ENCODE measurements around the gene TSHZ2.
"Not testable (repeated sequence)": the region's sequence is repeated elsewhere in the genome, so short reads cannot be mapped to it uniquely, and the experiment has no call there.

The TSHZ2 gene

GRCh38 chr20:53497246-53497645 is 525.1 kb downstream of the TSHZ2 start:
- ChIA-PET POLR2A (no interaction called here), CTCF (no interaction called here)
- TF ChIP-seq CTCF (IDR thresholded peaks at IDR 0.05; ENCODE audit: control extremely low read depth, extremely low read depth, low read depth, missing control alignments) = no peak
- DNase-seq (ENCODE audit: extremely low spot score) = no peak

- ChIA-PET CTCF (no interaction called here), POLR2A (no interaction called here)
- TF ChIP-seq CTCF (IDR thresholded peaks at IDR 0.05; ENCODE audit: control extremely low read depth, extremely low read depth, low read depth, missing control alignments) = no peak
- DNase-seq (ENCODE audit: extremely low spot score) = no peak
Measured at GRCh38 chr20:53498341-53498740, 526.2 kb downstream of the TSHZ2 start.

- TF ChIP-seq CTCF (IDR thresholded peaks at IDR 0.05; ENCODE audit: control extremely low read depth, extremely low read depth, low read depth, missing control alignments) = no peak
- CTCF ChIA-PET = no interaction called here
- POLR2A ChIA-PET = no interaction called here
- DNase-seq (ENCODE audit: extremely low spot score) = no peak
Measured at GRCh38 chr20:53500651-53501050, 528.5 kb downstream of the TSHZ2 start.

- ChIA-PET CTCF (interaction anchor here (1.1 kb wide), 1 partner anchor 11 kb away, joined by 3 read pairs; no protein-coding TSS in a partner anchor), POLR2A (no interaction called here)
- DNase-seq (ENCODE audit: extremely low spot score) = no peak
- no peak for TF ChIP-seq CTCF (IDR thresholded peaks at IDR 0.05; ENCODE audit: control extremely low read depth, extremely low read depth, low read depth, missing control alignments)
Measured at GRCh38 chr20:53502820-53503219, 530.7 kb downstream of the TSHZ2 start.

- DNase-seq (ENCODE audit: extremely low spot score) = no peak
- ChIA-PET POLR2A (no interaction called here), CTCF (no interaction called here)
- TF ChIP-seq CTCF (IDR thresholded peaks at IDR 0.05; ENCODE audit: control extremely low read depth, extremely low read depth, low read depth, missing control alignments) = no peak
Measured at GRCh38 chr20:53503517-53503919, 531.4 kb downstream of the TSHZ2 start.

- CTCF ChIA-PET; DNase-seq (ENCODE audit: extremely low spot score); POLR2A ChIA-PET: not testable (repeated sequence)
Measured at GRCh38 chr20:53504106-53504505, 531.9 kb downstream of the TSHZ2 start.

- no peak for TF ChIP-seq CTCF (IDR thresholded peaks at IDR 0.05; ENCODE audit: control extremely low read depth, extremely low read depth, low read depth, missing control alignments)
- ChIA-PET CTCF (interaction anchor here (1.8 kb wide), 1 partner anchor 594 kb away, joined by 3 read pairs; no protein-coding TSS in a partner anchor), POLR2A (no interaction called here)
- DNase-seq (ENCODE audit: extremely low spot score) = no peak
Measured at GRCh38 chr20:53510262-53510661, 538.1 kb downstream of the TSHZ2 start.
